COLO668 (cell line): ENCODE measurements around the gene PPP1R12A.

Experiments
- DNase-seq: peaks from one replicate; lab custom pipeline; 2025; ENCODE audit not compliant: unreplicated experiment; lab: John Stamatoyannopoulos, UW

PPP1R12A gene

GRCh38 chr12:79769860-79770485 lies 164.9 kb downstream of the PPP1R12A start:
- no peak for DNase-seq

- no peak for DNase-seq
Observed at GRCh38 chr12:79769189-79769859, 165.6 kb downstream of the PPP1R12A start.

- no peak for DNase-seq
Observed at GRCh38 chr12:79766705-79767464, 168.0 kb downstream of the PPP1R12A start.

- DNase-seq = no peak
Observed at GRCh38 chr12:79765157-79765556, 169.7 kb downstream of the PPP1R12A start.

GRCh38 chr12:79764641-79765040 lies 170.3 kb downstream of the PPP1R12A start:
- no peak for DNase-seq

- no peak for DNase-seq
Observed at GRCh38 chr12:79763766-79764452, 171.0 kb downstream of the PPP1R12A start.

GRCh38 chr12:79761341-79761740 lies 173.6 kb downstream of the PPP1R12A start:
- DNase-seq = no peak

GRCh38 chr12:79747274-79747673 lies 187.6 kb downstream of the PPP1R12A start:
- no peak for DNase-seq

GRCh38 chr12:79737875-79738718 lies 196.8 kb downstream of the PPP1R12A start:
- DNase-seq = peak; percentile 63

GRCh38 chr12:79732638-79733037 lies 202.3 kb downstream of the PPP1R12A start:
- DNase-seq = no peak

- DNase-seq = no peak
Observed at GRCh38 chr12:79725987-79726386, 208.9 kb downstream of the PPP1R12A start.
